Breast epithelium (tissue), 3 donors: ENCODE results near the gene SERPINC1.

Experiments used
- CTCF ChIP-seq, 3 donors: fragments of 450-650 bp; IDR thresholded peaks; one replicate each; pipeline ENCODE4 v1.5.1; 2016 to 2017; ENCODE audit warnings: antibody characterized with exemption in 3 of 3, mild to moderate bottlenecking in 3 of 3, moderate library complexity in 3 of 3
- POLR2A ChIP-seq: fragments of 450-650 bp; IDR thresholded peaks from one replicate; pipeline ENCODE4 v1.6.1; 2016; ENCODE audit warnings: antibody characterized with exemption, mild to moderate bottlenecking, moderate library complexity

GRCh38 chr1:173867141-173867752, 49.9 kb downstream of the SERPINC1 start:
- TF ChIP-seq CTCF (IDR thresholded peaks at IDR 0.05): no peak
- TF ChIP-seq POLR2A: no peak
